HG02885 (cell line): Measurements from ENCODE around the gene C1orf105.
"Not testable (repeated sequence)": the region's sequence is repeated elsewhere in the genome, so short reads cannot be mapped to it uniquely, and the experiment has no call there.

ENCODE experiments used
- ATAC-seq: cut with Tn5 transposase; IDR thresholded peaks from one replicate; pipeline ENCODE4 v1.9.1; 2021; ENCODE audit warnings: mild to moderate bottlenecking; ENCODE audit not compliant: unreplicated experiment, poor library complexity

Gene C1orf105

GRCh38 chr1:172482044-172482443 lies 61.6 kb downstream of the C1orf105 start:
- ATAC-seq, result no peak

- no peak for ATAC-seq
These were observed 63.0 kb downstream of the C1orf105 start for GRCh38 chr1:172483448-172483847.

GRCh38 chr1:172484252-172484651 lies 63.8 kb downstream of the C1orf105 start:
- ATAC-seq, result no peak

GRCh38 chr1:172485626-172486025 lies 65.1 kb downstream of the C1orf105 start:
- no peak for ATAC-seq

DNA sequence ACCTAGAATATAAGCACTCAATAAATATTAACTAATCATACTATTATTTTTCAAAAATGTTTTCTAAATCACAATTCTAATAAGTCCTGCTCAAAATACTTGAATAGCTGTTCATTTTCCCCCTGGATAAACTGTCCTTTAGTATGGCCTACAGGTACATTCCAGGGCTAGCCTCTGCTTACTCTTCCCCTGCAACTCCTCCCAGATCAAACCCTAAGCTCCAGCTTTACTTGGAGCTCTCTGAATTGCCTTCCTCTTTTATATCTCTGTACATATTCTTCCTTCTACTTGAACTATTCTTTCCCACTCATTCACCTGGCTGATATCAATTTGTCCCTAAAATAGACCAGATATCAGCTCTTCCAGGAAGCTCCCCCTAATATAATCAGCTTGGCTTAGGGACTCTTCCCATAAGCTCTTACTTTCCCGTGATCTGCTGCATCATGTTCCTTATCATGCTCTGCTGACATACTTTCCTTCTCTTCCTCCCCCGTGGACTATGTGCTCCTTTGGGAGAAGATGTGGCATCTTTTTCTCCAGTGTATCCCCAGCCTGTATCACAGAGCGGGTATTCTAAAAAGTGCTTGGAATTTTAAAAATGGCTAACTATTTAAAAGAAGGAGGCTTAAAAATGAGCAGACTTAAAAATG lies 66.4 kb downstream of the C1orf105 start:
- ATAC-seq, result no peak

GRCh38 chr1:172487550-172487949 lies 67.1 kb downstream of the C1orf105 start:
- no peak for ATAC-seq

DNA sequence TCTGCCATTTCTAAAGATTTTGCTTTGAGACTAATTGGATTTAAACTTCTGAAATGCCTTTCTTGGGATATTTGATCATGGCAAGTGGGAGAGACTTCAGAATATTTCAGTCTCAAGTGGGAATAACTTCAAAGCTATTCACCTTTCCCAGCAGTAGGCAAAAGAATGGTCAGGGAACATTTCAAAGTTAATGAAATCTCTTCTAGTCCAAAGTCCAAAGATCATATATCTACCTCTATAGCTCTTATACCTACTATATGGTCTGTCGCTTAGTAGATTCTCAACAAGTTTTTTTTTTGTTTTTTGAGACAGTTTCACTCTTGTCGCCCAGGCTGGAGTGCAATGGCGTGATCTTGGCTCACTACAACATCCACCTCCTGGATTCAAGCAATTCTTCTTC lies 67.9 kb downstream of the C1orf105 start:
- ATAC-seq, result no peak

DNA sequence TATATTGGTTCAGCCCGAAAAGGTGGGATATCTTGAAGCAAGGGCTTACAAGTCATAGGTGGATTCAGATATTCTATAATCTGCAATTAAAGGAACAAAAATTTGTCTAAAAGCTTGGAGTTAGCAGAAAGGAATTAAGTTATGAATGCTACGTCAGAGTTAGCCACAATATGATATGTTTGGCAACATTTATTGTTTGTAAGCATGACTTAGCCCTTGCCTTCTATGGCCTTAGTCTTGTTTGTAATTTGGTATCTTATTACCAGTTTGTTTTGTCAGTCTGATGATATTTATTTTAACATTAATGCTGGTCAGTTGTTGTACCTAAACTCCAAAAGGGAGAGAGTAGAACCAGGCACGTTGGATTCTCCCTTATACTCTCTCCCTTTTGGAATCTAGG lies 69.4 kb downstream of the C1orf105 start:
- ATAC-seq, result no peak

DNA sequence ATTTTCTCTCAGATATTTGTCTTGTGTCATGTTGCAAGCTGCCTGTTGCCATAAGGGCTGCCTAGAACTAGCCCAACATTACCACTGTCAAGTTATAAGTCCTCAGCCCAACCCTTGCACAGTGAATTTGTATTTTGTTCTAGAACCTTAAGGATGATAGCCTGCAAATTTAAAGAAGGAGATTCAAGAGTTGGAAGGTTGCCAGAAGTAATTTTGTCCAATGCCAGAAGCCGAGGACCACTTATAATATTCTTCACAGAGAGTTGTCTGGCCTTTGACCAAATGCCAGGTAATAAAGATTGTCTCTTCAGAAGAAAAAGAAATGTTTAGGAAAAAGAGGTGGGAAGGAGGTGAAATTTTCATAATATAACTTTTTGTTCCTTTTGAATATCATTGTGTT lies 71.9 kb downstream of the C1orf105 start:
- ATAC-seq, result no peak

DNA sequence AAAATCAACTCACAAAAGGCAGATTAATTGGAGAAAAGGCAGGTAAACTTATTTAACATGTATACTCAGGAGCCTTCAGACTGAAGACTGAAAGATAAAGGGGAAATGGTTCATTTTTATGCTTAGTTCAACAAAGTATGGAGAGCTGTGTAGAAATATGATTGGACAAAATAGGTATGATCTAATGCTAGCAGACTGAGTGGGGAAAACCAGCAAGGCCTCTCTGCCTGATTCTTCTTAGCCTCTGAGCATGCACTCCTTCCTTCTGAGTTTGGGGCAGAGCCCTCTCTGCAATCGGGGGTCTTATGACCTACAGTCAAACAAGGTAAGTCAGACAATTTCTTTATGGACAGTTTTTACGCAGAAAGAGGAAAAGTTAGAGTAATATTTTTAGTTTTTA lies 73.7 kb downstream of the C1orf105 start:
- no peak for ATAC-seq

DNA sequence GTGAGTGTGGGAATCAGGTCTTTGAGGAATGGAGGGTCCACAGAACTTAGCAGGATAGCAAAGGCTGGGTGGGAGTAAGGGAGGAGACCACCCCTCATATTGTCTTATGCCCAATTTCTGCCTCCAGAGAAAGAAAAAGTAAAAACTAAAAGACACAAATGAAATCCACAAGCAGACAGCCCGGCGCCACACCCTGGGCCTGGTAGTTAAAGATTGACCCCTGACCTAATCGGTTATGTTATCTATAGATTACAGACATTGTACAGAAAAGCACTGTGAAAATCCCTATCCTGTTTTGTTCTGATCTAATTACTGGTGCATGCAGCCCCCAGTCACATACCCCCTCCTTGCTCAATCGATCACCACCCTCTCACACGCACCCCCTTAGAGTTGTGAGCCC lies 75.6 kb downstream of the C1orf105 start:
- ATAC-seq, result not testable (repeated sequence)

GRCh38 chr1:172496678-172497077 lies 76.2 kb downstream of the C1orf105 start:
- ATAC-seq, result no peak

DNA sequence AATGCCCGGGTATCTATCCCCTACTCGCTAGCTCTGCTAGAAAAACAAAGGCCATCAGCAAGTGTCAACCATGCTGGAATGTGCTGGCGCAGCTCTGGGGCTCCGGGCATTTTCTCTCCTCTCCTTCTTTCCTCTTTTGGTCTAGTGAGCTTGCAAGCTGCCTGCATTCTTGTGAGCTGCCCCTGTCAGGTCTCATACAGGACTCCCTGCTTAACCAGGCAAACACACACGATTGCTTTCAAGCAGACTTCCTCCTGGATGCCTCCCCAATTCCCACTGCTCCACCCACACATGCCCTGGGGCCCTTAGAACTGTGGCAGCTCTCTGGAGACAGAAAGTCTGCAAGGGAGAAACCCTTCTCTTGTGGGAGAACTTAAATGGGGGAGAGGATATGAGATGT lies 76.7 kb downstream of the C1orf105 start:
- no peak for ATAC-seq

GRCh38 chr1:172498857-172499256 lies 78.4 kb downstream of the C1orf105 start:
- no peak for ATAC-seq

- ATAC-seq, result no peak
These were observed 79.2 kb downstream of the C1orf105 start for GRCh38 chr1:172499636-172500141.

DNA sequence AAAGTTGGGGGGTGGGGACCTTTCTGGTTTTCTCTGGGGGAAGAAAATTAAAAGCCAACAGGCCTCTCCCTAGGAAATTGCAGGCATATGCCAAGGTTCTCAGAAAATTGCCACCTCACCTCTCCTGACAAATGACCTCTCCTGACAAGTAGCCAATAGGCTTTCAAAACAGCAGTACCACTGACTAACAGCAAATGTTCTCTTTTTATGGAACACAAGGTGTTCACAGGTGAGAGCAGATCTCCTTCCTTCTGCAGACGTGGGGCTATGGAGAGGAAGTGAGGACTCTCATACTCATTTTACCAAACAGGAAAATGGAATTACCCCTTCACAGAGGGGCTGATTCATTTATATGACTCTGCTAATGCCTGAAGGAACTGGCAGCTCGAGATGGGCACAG lies 79.7 kb downstream of the C1orf105 start:
- no peak for ATAC-seq

DNA sequence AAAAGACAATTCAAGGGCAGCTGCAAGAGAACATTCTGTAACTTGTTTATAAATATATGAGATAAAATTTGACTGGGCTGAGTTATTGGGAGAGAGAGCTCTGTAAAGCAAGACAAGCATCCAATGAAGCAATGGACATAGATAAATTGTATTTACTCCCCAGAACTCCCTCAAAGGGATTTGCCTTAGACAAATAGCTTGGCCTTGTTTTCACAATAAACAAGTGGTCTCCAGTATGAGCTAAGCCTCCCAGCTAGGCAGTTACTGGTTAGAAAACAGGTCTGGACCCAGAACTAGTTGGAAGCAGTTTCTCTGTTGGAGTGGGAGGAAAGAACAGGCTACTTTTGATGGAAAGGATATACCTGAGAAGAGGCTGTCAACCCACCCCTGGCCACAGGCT lies 87.3 kb downstream of the C1orf105 start:
- ATAC-seq, result no peak

DNA sequence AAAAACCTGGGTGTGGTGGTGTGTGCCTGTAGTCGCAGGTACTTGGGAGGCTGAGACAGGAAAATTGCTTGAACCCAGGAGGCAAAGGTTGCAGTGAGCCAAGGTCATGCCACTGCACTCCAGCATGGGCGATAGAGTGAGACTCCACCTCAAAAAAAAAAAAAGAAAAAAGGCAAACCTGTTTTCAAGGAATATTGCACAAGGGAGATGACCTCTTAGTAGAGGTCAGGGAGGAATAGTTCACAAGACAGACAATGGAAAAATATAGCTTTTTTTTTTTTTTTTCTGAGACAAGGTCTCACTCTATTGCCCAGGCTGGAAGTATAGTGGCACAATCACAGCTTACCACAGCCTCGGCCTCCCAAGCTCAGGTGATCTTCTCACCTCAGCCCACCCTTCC lies 90.0 kb downstream of the C1orf105 start:
- ATAC-seq, result no peak

GRCh38 chr1:172512591-172512990 lies 92.1 kb downstream of the C1orf105 start:
- no peak for ATAC-seq

GRCh38 chr1:172513479-172513878 lies 93.0 kb downstream of the C1orf105 start:
- ATAC-seq, result no peak

- no peak for ATAC-seq
These were observed 93.6 kb downstream of the C1orf105 start for GRCh38 chr1:172514108-172514507.

DNA sequence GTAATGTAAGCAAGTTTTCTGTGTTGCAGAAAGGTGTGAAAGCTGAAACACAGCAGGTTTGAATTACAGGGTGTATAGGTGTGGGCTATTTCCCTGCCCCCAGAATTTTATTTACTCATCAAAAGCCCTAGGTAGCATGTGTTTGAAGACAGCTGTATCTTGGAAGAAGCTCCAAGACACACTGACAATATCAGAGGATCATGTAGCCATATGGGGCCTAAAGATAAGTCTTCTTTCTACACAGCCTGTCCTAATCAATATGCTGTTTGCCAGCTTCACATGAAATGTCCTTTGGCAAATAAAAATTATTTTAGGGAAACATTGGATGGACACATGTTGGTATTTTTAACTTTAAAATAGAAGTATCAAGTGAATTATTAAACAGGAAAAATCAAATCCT lies 95.0 kb downstream of the C1orf105 start:
- ATAC-seq, result no peak

DNA sequence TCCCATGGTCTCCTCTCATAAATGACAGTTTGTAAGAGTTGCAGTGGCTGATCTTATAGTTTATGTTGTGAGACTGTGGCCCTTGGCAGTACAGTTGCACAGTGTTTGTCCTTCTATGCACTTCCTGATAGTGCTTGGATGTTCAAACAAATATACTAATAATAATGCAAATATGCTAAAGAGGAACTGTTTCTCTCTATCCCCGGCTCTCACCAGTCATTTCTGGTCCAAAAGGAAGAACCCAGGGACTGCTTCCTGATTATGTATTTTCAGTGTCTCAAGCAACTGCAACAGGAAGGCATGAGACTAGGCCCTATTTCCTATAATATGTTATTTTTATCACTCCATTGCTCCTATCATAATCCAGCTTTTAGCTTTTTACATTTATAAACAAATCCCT lies 95.4 kb downstream of the C1orf105 start:
- ATAC-seq, result no peak
